Vagina (tissue), 2 donors: ENCODE measurements around the gene APC.

ENCODE experiments used
- CTCF ChIP-seq, 3 experiments: fragments of 450-650 bp in 2 of 3; fragments of 200-600 bp in 1 of 3; sonication (generic) in 1 of 3; IDR thresholded peaks; one replicate each; pipeline ENCODE4 v1.5.1; 2017 to 2019; ENCODE audit warnings: antibody characterized with exemption in 3 of 3, mild to moderate bottlenecking in 2 of 3, moderate library complexity in 2 of 3
- POLR2A ChIP-seq, 2 donors: fragments of 450-650 bp; IDR thresholded peaks; one replicate each; pipeline ENCODE4 v1.6.1; 2017; ENCODE audit warnings: antibody characterized with exemption in 2 of 2, mild to moderate bottlenecking in 2 of 2, moderate library complexity in 2 of 2

GRCh38 chr5:112823656-112824055, 86.0 kb downstream of the APC start:
- TF ChIP-seq CTCF (IDR thresholded peaks at IDR 0.05), result no peak
- no peak for TF ChIP-seq POLR2A (IDR thresholded peaks at IDR 0.05)
